ENCODE results near the gene MRPS2. TPM values are rescaled to one million over a fixed set of nuclear protein-coding genes. Genes with fewer than 3 reads are reported as not detected.
"Not testable (repeated sequence)": the region's sequence is repeated elsewhere in the genome, so short reads cannot be mapped to it uniquely, and the experiment has no call there.

MRPS2 gene
- total and polyA plus RNA-seq, 9 of the 15 experiments (the other 6 are each of a cell fraction or from before 2014, with no cell fraction given), result 8.0 to 167 (median 81.3) TPM

GRCh38 chr9:135544981-135545635, 44.6 kb downstream of the MRPS2 start (continued):
- TF ChIP-seq NR0B1 (IDR thresholded peaks at IDR 0.05; ENCODE audit: partially characterized antibody), result no peak

- H3K36me3 ChIP-seq (ENCODE audit: control insufficient read depth, insufficient read depth, low read length); H3K4me3 ChIP-seq; BruUV-seq (replicated peaks); intact Hi-C loops (cut with micrococcal nuclease); H3K9me3 ChIP-seq (replicated peaks; ENCODE audit: control insufficient read depth, insufficient read depth, low read depth, low read length); H3K27ac ChIP-seq (ENCODE audit: extremely low read depth, low read depth, low read length); H4K20me1 ChIP-seq (replicated peaks; ENCODE audit: control insufficient read depth, insufficient read depth, low read length); H3K9ac ChIP-seq (ENCODE audit: insufficient read depth in 1 of 2, low read depth in 2 of 2, low read length in 2 of 2); CTCF ChIA-PET (ENCODE audit: low intra/inter-chr PET ratio); FAIRE-seq; H2AFZ ChIP-seq (ENCODE audit: low read depth, low read length); in situ Hi-C loops (cut with MboI); DNase-seq (ENCODE audit: extremely low read depth in 1 of 4, low spot score in 3 of 4); H3K79me2 ChIP-seq (ENCODE audit: control insufficient read depth, insufficient read depth, low read length); H3K9me1 ChIP-seq (ENCODE audit: control insufficient read depth, insufficient read depth, low read length); H3K4me2 ChIP-seq (ENCODE audit: insufficient read depth, low read length); POLR2A ChIA-PET: not testable (repeated sequence)
- Histone ChIP-seq H3K27me3 (ENCODE audit: control insufficient read depth in 2 of 2, insufficient read depth in 2 of 2, low read length in 2 of 2) (peaks cover 10 to 45% of the 10 kb centered on the region in 2 experiments), H3K4me1 (replicated peaks in 1 of 2; ENCODE audit: control insufficient read depth in 2 of 2, insufficient read depth in 2 of 2, low read length in 2 of 2) (peaks cover 0 to 12% of the 10 kb centered on the region in 2 experiments; a peak in 1 of 5 replicates)
- WGBS (ENCODE audit: insufficient coverage, low coverage, missing lambda C conversion rate), result 14% methylated on average over 11 of the region's 19 CpGs
- peak; percentile 15; the same call in 1 of the 3 replicates for ATAC-seq
These were observed 45.2 kb downstream of the MRPS2 start, which contains the start of gene OBP2A for GRCh38 chr9:135545646-135546176. TSS of gene OBP2A (plus strand) at chr9:135546126. CDS start at chr9:135546181, 55 bp downstream.

- DNase-seq (ENCODE audit: extremely low read depth in 1 of 4, low spot score in 3 of 4), result not testable (repeated sequence)
These were observed 46.5 kb downstream of the MRPS2 start for GRCh38 chr9:135546792-135547617.

More at GRCh38 chr9:135546792-135547617, 46.5 kb downstream of the MRPS2 start:
- ATAC-seq; CTCF ChIA-PET (ENCODE audit: low intra/inter-chr PET ratio); H2AFZ ChIP-seq (ENCODE audit: low read depth, low read length); in situ Hi-C loops (cut with MboI); POLR2A ChIA-PET; H3K79me2 ChIP-seq (ENCODE audit: control insufficient read depth, insufficient read depth, low read length); H3K9me1 ChIP-seq (ENCODE audit: control insufficient read depth, insufficient read depth, low read length); intact Hi-C loops (cut with micrococcal nuclease); H4K20me1 ChIP-seq (replicated peaks; ENCODE audit: control insufficient read depth, insufficient read depth, low read length); BruUV-seq (replicated peaks); H3K4me2 ChIP-seq (ENCODE audit: insufficient read depth, low read length); H3K9ac ChIP-seq (ENCODE audit: insufficient read depth in 1 of 2, low read depth in 2 of 2, low read length in 2 of 2); H3K27ac ChIP-seq (ENCODE audit: extremely low read depth, low read depth, low read length); H3K36me3 ChIP-seq (ENCODE audit: control insufficient read depth, insufficient read depth, low read length); H3K9me3 ChIP-seq (replicated peaks; ENCODE audit: control insufficient read depth, insufficient read depth, low read depth, low read length); FAIRE-seq; H3K4me3 ChIP-seq: not testable (repeated sequence)
- WGBS (ENCODE audit: insufficient coverage, low coverage, missing lambda C conversion rate), result 4% methylated on average over 9 of the region's 21 CpGs
- Histone ChIP-seq H3K27me3 (ENCODE audit: control insufficient read depth in 2 of 2, insufficient read depth in 2 of 2, low read length in 2 of 2) (peaks cover 16 to 58% of the 10 kb centered on the region in 2 experiments), H3K4me1 (replicated peaks in 1 of 2; ENCODE audit: control insufficient read depth in 2 of 2, insufficient read depth in 2 of 2, low read length in 2 of 2) (peaks cover 0 to 19% of the 10 kb centered on the region in 2 experiments; a peak in 1 of 5 replicates)
